Measurements from ENCODE around the gene FXYD1.
"Not testable (repeated sequence)": the region's sequence is repeated elsewhere in the genome, so short reads cannot be mapped to it uniquely, and the experiment has no call there.

DNA sequence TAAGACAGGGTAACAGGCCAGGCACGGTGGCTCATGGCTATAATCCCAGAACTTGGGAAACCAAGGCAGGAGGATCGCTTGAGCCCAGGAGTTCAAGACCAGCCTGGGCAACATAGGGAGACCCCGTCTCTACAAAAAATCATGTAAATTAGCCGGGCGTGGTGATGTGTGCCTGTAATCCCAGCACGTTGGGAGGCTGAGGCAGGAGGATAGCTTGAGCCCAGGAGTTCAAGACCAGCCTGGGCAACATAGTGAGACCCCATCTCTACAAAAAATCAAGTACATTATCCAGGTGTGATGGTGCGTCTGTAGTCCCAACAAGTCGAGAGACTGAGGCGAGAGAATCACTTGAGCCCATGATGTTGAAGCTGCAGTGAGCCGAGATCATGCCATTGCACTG, 35.0 kb upstream of the FXYD1 start:
- not testable (repeated sequence) for TF ChIP-seq ZFP30 (CRISPR knock-in tag; IDR thresholded peaks at IDR 0.05); CREB5 (CRISPR knock-in tag; IDR thresholded peaks at IDR 0.05; ENCODE audit: low read depth); ZFP3 (CRISPR knock-in tag; IDR thresholded peaks at IDR 0.05); ESRRG (CRISPR knock-in tag; IDR thresholded peaks at IDR 0.05); GLIS3 (CRISPR knock-in tag; IDR thresholded peaks at IDR 0.05); ARNTL (CRISPR knock-in tag; IDR thresholded peaks at IDR 0.05; ENCODE audit: borderline replicate concordance, low read depth); CSDC2 (CRISPR knock-in tag; IDR thresholded peaks at IDR 0.05); TCF4 (CRISPR knock-in tag; IDR thresholded peaks at IDR 0.05; ENCODE audit: borderline replicate concordance); BACH2 (CRISPR knock-in tag; IDR thresholded peaks at IDR 0.05; ENCODE audit: borderline replicate concordance); SNAI2 (CRISPR knock-in tag; IDR thresholded peaks at IDR 0.05)
- TF ChIP-seq, protein P1, sequence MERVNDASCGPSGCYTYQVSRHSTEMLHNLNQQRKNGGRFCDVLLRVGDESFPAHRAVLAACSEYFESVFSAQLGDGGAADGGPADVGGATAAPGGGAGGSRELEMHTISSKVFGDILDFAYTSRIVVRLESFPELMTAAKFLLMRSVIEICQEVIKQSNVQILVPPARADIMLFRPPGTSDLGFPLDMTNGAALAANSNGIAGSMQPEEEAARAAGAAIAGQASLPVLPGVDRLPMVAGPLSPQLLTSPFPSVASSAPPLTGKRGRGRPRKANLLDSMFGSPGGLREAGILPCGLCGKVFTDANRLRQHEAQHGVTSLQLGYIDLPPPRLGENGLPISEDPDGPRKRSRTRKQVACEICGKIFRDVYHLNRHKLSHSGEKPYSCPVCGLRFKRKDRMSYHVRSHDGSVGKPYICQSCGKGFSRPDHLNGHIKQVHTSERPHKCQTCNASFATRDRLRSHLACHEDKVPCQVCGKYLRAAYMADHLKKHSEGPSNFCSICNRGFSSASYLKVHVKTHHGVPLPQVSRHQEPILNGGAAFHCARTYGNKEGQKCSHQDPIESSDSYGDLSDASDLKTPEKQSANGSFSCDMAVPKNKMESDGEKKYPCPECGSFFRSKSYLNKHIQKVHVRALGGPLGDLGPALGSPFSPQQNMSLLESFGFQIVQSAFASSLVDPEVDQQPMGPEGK (CRISPR knock-in tag; IDR thresholded peaks at IDR 0.05; ENCODE audit: borderline replicate concordance): not testable (repeated sequence)

Data from SK-N-SH treated with all-trans-retinoic acid at 6 μM for 48 hours (cell line).